PC-9 (cell line): ENCODE data around the gene DACH1.

Source experiments
- EZH2 ChIP-seq: fragments of 200-600 bp; sonication (generic); IDR thresholded peaks from 2 replicates; pipeline ENCODE4 v1.8.0; 2017; ENCODE audit warnings: antibody characterized with exemption, low read depth
- TF ChIP-seq, protein P1 (sequence below): fragments of 200-600 bp; sonication (generic); conservative IDR thresholded peaks from 2 replicates; pipeline ENCODE4 v1.6.1; 2017; ENCODE audit warnings: mixed run types, antibody characterized with exemption, mild to moderate bottlenecking, moderate library complexity

DNA sequence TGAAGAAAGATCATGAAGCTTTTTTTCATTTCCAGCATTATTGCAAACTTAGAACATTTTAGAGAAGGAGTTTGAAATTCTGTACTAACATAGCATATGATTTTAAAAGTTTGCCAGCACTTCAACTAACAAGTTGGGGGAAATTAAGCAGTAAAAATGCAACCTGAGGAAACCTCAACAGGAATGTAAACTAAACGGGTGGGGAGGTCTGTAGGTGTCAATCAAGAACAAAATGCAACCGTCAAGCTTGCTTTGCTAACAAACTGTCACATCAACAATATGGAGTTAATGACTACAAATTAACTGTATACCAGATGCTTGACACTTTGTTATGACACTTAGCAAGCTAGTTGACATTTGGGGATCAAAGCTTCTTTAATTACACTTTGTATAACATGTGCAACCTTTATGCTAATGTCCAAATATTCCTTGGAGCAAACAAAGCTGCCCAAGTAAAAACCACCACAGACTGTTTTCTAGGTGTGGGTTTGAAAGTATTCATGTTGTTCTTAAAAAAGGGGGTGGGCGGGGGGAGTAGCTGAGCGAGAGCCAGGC is 52.1 kb downstream of the DACH1 start:
- TF ChIP-seq, protein P1, sequence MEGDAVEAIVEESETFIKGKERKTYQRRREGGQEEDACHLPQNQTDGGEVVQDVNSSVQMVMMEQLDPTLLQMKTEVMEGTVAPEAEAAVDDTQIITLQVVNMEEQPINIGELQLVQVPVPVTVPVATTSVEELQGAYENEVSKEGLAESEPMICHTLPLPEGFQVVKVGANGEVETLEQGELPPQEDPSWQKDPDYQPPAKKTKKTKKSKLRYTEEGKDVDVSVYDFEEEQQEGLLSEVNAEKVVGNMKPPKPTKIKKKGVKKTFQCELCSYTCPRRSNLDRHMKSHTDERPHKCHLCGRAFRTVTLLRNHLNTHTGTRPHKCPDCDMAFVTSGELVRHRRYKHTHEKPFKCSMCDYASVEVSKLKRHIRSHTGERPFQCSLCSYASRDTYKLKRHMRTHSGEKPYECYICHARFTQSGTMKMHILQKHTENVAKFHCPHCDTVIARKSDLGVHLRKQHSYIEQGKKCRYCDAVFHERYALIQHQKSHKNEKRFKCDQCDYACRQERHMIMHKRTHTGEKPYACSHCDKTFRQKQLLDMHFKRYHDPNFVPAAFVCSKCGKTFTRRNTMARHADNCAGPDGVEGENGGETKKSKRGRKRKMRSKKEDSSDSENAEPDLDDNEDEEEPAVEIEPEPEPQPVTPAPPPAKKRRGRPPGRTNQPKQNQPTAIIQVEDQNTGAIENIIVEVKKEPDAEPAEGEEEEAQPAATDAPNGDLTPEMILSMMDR = no peak
- TF ChIP-seq EZH2 = no peak
